Panc1 (cell line): ENCODE measurements around the gene COL27A1. TPM values are rescaled to one million over a fixed set of nuclear protein-coding genes. Genes with fewer than 3 reads are reported as not detected.

ENCODE experiments used
- ATAC-seq: fragments of 200-7000 bp; cut with Tn5 transposase; 2 replicates; pipeline ENCODE4 v1.9.1; 2020; ENCODE audit warnings: mild to moderate bottlenecking, moderate library complexity
- BruUV-seq: library from RNA; stranded (reverse); fragments of 400-500 nt; replicated peaks from 2 replicates; lab custom pipeline; 2021; lab: Mats Ljungman, UMichigan
- CTCF ChIA-PET: fragments of 300-600 bp; sonication (Branson Sonifier 250); formaldehyde crosslinking; loops from one replicate; lab custom pipeline; 2022; ENCODE audit warnings: antibody characterized with exemption; lab: Charles Lee
- POLR2A ChIA-PET: fragments of 300-600 bp; sonication (Branson Sonifier 250); formaldehyde crosslinking; loops from one replicate; lab custom pipeline; 2022; ENCODE audit warnings: antibody characterized with exemption; lab: Charles Lee
- DNase-seq: peaks from one replicate; pipeline ENCODE4 v3.0.0-alpha.2; 2010; ENCODE audit warnings: low read depth, low spot score
- H3K27ac ChIP-seq: 2 replicates; pipeline ENCODE4 v1.5.1; 2011; ENCODE audit warnings: mild to moderate bottlenecking, low read length, inconsistent platforms
- H3K27me3 ChIP-seq: fragments of 200-500 bp; sonication (Bioruptor generic); 2 replicates; pipeline ENCODE4 v1.6.0; 2014; ENCODE audit warnings: low read length, inconsistent platforms; ENCODE audit not compliant: control insufficient read depth, insufficient read depth
- H3K36me3 ChIP-seq: fragments of 200-500 bp; sonication (Bioruptor generic); 2 replicates; pipeline ENCODE4 v1.5.1; 2014; ENCODE audit warnings: inconsistent platforms, mild to moderate bottlenecking, low read length, moderate library complexity; ENCODE audit not compliant: control insufficient read depth, insufficient read depth
- H3K4me1 ChIP-seq: 2 replicates; pipeline ENCODE4 v1.5.1; 2011; ENCODE audit warnings: inconsistent platforms, mild to moderate bottlenecking, low read length, moderate library complexity; ENCODE audit not compliant: control insufficient read depth, insufficient read depth
- H3K4me3 ChIP-seq, 2 experiments: 2 replicates each; pipeline ENCODE4 v1.5.1; 2011 to 2012; ENCODE audit warnings: low read depth in 2 of 2, low read length in 2 of 2, mild to moderate bottlenecking in 2 of 2, inconsistent platforms in 1 of 2, moderate library complexity in 1 of 2
- H3K9me3 ChIP-seq: fragments of 200-500 bp; sonication (Bioruptor generic); 2 replicates; pipeline ENCODE4 v1.5.1; 2014; ENCODE audit warnings: low read depth, mild to moderate bottlenecking, inconsistent platforms, low read length, moderate library complexity; ENCODE audit not compliant: control insufficient read depth, insufficient read depth
- POLR2AphosphoS5 ChIP-seq: IDR thresholded peaks from 2 replicates; pipeline ENCODE4 v1.6.1; 2012; ENCODE audit warnings: mild to moderate bottlenecking, low read depth, low read length, moderate library complexity
- REST ChIP-seq, 2 experiments: IDR thresholded peaks; 2 replicates each; pipeline ENCODE4 v1.6.1; 2011 to 2012; ENCODE audit warnings: low read depth in 2 of 2, control low read depth in 1 of 2, low read length in 1 of 2, mild to moderate bottlenecking in 1 of 2, moderate library complexity in 1 of 2; ENCODE audit not compliant: insufficient read depth in 1 of 2
- SIN3A ChIP-seq: IDR thresholded peaks from 2 replicates; pipeline ENCODE4 v1.6.1; 2012; ENCODE audit warnings: low read depth, mild to moderate bottlenecking, low read length, moderate library complexity, borderline replicate concordance; ENCODE audit not compliant: insufficient read depth
- TCF7L2 ChIP-seq: IDR thresholded peaks from 2 replicates; pipeline ENCODE4 v1.6.1; 2011; ENCODE audit warnings: mild to moderate bottlenecking, low read depth, low read length, inconsistent platforms
- in situ Hi-C: cut with HindIII; loops from 2 replicates; pipeline ENCODE4 v1.10.0; 2016; ENCODE audit warnings: low sequenced_read_pairs, low pct_unique_long_range_greater_than_20kb
- intact Hi-C: fragments of 100-400 bp; cut with micrococcal nuclease; formaldehyde crosslinking; loops from one replicate; pipeline ENCODE4 v1.10.0; 2022; ENCODE audit not compliant: unreplicated experiment
- total RNA-seq: library from RNA; stranded (reverse); gene quantifications from one replicate; pipeline ENCODE4 v1.2.1, GENCODE V29; 2021; ENCODE audit not compliant: unreplicated experiment
- TF ChIP-seq, protein P1 (sequence below): fragments of 450-650 bp; IDR thresholded peaks from 2 replicates; pipeline ENCODE4 v1.5.1; 2017; ENCODE audit warnings: mild to moderate bottlenecking

Gene COL27A1
- total RNA-seq, 1 experiment from 2014 or later, result 5.1 TPM

GRCh38 chr9:114347675-114348074 lies 192.3 kb downstream of the COL27A1 start:
- TF ChIP-seq SIN3A, result no peak
- CTCF ChIA-PET, result no interaction called here
- DNase-seq (no peak), ATAC-seq (no peak)
- no peaks in the 10 kb centered on the region for H3K9me3 ChIP-seq
- BruUV-seq, result no TSS peak
- in situ Hi-C loops (no loop called here), intact Hi-C loops (no loop called here)
- H3K4me1 ChIP-seq, result no peaks in the 10 kb centered on the region
- no peaks in the 10 kb centered on the region for H3K27me3 ChIP-seq
- no peaks in the 10 kb centered on the region for H3K36me3 ChIP-seq
- POLR2A ChIA-PET, result no interaction called here
- H3K4me3 ChIP-seq, result no peak overlapping the region
- H3K27ac ChIP-seq, result no peak overlapping the region

DNA sequence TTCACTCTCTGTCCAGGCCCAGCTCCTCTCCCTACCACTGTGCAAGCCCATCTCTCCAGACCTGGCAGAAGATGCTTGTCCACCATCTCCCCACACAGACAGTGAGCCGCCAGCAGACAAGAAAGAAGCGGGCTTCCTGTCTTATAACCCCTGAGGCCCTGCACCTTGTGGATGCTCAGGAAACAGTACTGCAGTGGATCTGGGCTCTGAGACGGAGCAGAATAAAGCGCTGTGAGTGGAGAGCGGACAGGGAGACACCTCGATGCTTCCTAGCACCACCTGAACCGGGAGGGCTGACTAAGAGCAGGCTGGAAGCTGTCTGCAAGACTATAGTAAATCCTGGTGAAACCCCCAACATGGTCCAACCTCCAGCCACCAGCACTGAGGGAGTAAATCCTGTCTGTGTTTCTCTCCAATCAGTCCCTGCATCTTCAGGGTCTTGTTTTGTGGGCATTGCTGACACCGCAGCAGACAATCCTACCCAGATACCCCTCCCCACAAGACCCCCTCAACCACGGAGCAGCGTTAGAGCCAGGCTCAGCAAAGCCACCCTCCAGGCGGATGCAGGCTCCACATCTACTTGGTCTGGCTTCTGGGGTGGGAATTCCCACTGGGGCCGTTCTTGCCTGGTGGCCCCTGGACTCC lies 193.0 kb downstream of the COL27A1 start:
- Histone ChIP-seq H3K4me1 (no peaks in the 10 kb centered on the region), H3K27me3 (no peaks in the 10 kb centered on the region), H3K36me3 (no peaks in the 10 kb centered on the region), H3K4me3 (no peak overlapping the region), H3K27ac (no peak overlapping the region), H3K9me3 (no peaks in the 10 kb centered on the region)
- ATAC-seq (no peak), DNase-seq (no peak)
- intact Hi-C loops, result no loop called here
- ChIA-PET CTCF (no interaction called here), POLR2A (no interaction called here)
- no TSS peak for BruUV-seq
- in situ Hi-C loops, result no loop called here
- TF ChIP-seq, protein P1, sequence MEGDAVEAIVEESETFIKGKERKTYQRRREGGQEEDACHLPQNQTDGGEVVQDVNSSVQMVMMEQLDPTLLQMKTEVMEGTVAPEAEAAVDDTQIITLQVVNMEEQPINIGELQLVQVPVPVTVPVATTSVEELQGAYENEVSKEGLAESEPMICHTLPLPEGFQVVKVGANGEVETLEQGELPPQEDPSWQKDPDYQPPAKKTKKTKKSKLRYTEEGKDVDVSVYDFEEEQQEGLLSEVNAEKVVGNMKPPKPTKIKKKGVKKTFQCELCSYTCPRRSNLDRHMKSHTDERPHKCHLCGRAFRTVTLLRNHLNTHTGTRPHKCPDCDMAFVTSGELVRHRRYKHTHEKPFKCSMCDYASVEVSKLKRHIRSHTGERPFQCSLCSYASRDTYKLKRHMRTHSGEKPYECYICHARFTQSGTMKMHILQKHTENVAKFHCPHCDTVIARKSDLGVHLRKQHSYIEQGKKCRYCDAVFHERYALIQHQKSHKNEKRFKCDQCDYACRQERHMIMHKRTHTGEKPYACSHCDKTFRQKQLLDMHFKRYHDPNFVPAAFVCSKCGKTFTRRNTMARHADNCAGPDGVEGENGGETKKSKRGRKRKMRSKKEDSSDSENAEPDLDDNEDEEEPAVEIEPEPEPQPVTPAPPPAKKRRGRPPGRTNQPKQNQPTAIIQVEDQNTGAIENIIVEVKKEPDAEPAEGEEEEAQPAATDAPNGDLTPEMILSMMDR, result no peak
- TF ChIP-seq REST (IDR thresholded peaks at IDR 0.05; ENCODE audit: insufficient read depth in 1 of 2, low read depth in 2 of 2, low read length in 1 of 2) (no peak), TCF7L2 (no peak), SIN3A (no peak), POLR2AphosphoS5 (no peak)

DNA sequence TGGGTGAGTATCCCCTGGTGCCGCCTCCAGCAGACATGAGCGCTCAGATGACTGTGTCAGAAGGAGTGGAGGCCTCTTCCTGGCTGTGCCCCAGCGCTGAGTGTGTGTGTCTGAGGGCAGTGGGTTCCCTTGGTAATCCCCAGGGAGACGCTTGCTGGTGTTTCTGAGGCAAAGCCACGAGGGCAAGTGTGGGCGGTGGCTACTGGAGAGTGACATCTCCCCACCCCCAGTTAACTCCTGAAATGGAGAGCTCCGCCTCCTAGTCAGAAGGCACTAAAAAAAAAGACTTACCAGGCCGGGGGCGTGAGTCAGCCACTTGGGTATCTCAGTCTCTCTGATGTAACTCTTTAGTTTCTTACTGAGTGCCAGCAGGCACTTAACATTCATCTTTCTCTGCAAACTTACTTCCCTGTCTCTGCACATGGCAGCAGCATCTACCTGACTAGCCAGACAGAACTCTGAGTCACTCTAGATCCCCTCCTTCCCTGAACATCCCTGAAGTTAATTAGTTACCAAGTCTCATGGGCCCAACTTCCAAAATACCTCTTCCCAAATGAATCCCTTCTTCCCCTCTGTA lies 193.7 kb downstream of the COL27A1 start:
- TF ChIP-seq SIN3A, result no peak
- no peak for TF ChIP-seq POLR2AphosphoS5
- TF ChIP-seq TCF7L2, result no peak
- TF ChIP-seq, protein P1, result no peak
- TF ChIP-seq REST (IDR thresholded peaks at IDR 0.05; ENCODE audit: insufficient read depth in 1 of 2, low read depth in 2 of 2, low read length in 1 of 2), result no peak
- Histone ChIP-seq H3K4me3 (no peak overlapping the region), H3K9me3 (no peaks in the 10 kb centered on the region), H3K27ac (no peak overlapping the region), H3K4me1 (no peaks in the 10 kb centered on the region), H3K36me3 (no peaks in the 10 kb centered on the region), H3K27me3 (no peaks in the 10 kb centered on the region)
- POLR2A ChIA-PET, result no interaction called here
- BruUV-seq, result no TSS peak
- intact Hi-C loops, result no loop called here
- DNase-seq, result peak; percentile 18
- in situ Hi-C loops, result no loop called here
- CTCF ChIA-PET, result no interaction called here
- ATAC-seq, result no peak; the same call in 1 of the 2 replicates
